ENCODE data around the gene CD63. TPM values are rescaled to one million over a fixed set of nuclear protein-coding genes. Genes with fewer than 3 reads are reported as not detected.

The CD63 gene
- total RNA-seq, 2 experiments from 2014 or later = 108 to 116 TPM

GRCh38 chr12:55716582-55716957 lies 12.2 kb downstream of the CD63 start:
- H3K9me3 Mint-ChIP-seq = no peaks in the 10 kb centered on the region
- H3K27me3 Mint-ChIP-seq = peaks cover 16% of the 10 kb centered on the region
- ChIA-PET CTCF (interaction anchor here (0.7 to 9.0 kb wide), 12 partner anchors 8 to 1396 kb away, joined by 3 to 75 read pairs (median 4); partner anchors contain the start of gene CD63), POLR2A (no interaction called here)
- peaks cover 46% of the 10 kb centered on the region for H3K4me1 Mint-ChIP-seq
- no peak for DNase-seq
- H3K27ac Mint-ChIP-seq = peak overlapping the region; percentile 95
- H3K36me3 Mint-ChIP-seq (ENCODE audit: low read depth) = peaks cover 26% of the 10 kb centered on the region
- peak overlapping the region; percentile 91 for H3K4me3 Mint-ChIP-seq

- Mint-ChIP-seq H3K36me3 (ENCODE audit: low read depth) (peaks cover 26% of the 10 kb centered on the region), H3K4me1 (peaks cover 46% of the 10 kb centered on the region)
- CTCF ChIA-PET = interaction anchor here (0.8 to 9.0 kb wide), 11 partner anchors 9 to 1396 kb away, joined by 3 to 75 read pairs (median 4); partner anchors contain the start of gene CD63
Measured at GRCh38 chr12:55715833-55716581, 12.8 kb downstream of the CD63 start, which contains the start of gene BLOC1S1. BLOC1S1 (plus strand) TSS chr12:55716046; CDS start chr12:55716052, 6 bp downstream.

GRCh38 chr12:55715169-55715764 lies 13.5 kb downstream of the CD63 start:
- no peak for DNase-seq
- peak overlapping the region; percentile 91 for H3K4me3 Mint-ChIP-seq
- H3K9me3 Mint-ChIP-seq = no peaks in the 10 kb centered on the region
- peak overlapping the region; percentile 95 for H3K27ac Mint-ChIP-seq
- H3K27me3 Mint-ChIP-seq = peaks cover 22% of the 10 kb centered on the region
- peaks cover 39% of the 10 kb centered on the region for H3K4me1 Mint-ChIP-seq
- ChIA-PET POLR2A (interaction anchor here (1.0 kb wide), 2 partner anchors 9 to 10 kb away, joined by 4 to 5 read pairs; no protein-coding TSS in a partner anchor), CTCF (interaction anchor here (1.0 to 9.0 kb wide), 9 partner anchors 9 to 210 kb away, joined by 3 to 75 read pairs (median 5); partner anchors contain the start of gene CD63)
- H3K36me3 Mint-ChIP-seq (ENCODE audit: low read depth) = peaks cover 25% of the 10 kb centered on the region

More at GRCh38 chr12:55715833-55716581, 12.8 kb downstream of the CD63 start, which contains the start of gene BLOC1S1:
- peak; percentile 95 for DNase-seq
- H3K27me3 Mint-ChIP-seq = peaks cover 17% of the 10 kb centered on the region
- POLR2A ChIA-PET = interaction anchor here (1.0 kb wide), 2 partner anchors 9 to 10 kb away, joined by 4 to 5 read pairs; no protein-coding TSS in a partner anchor
- peak within 1 kb of the TSS; percentile 95 for H3K27ac Mint-ChIP-seq
- H3K9me3 Mint-ChIP-seq = no peaks in the 10 kb centered on the region
- peak within 1 kb of the TSS; percentile 91 for H3K4me3 Mint-ChIP-seq

- peaks cover 37% of the 10 kb centered on the region for H3K4me1 Mint-ChIP-seq
- no peak overlapping the region for H3K27ac Mint-ChIP-seq
- ChIA-PET CTCF (no interaction called here), POLR2A (no interaction called here)
- no peak for DNase-seq
- H3K9me3 Mint-ChIP-seq = no peaks in the 10 kb centered on the region
- no peak overlapping the region for H3K4me3 Mint-ChIP-seq
- H3K27me3 Mint-ChIP-seq = peaks cover 34% of the 10 kb centered on the region
- H3K36me3 Mint-ChIP-seq (ENCODE audit: low read depth) = peaks cover 20% of the 10 kb centered on the region
Measured at GRCh38 chr12:55713721-55714120, 15.1 kb downstream of the CD63 start.

- CTCF ChIA-PET = interaction anchor here (1.5 kb wide), 1 partner anchor 12 kb away, joined by 7 read pairs; no protein-coding TSS in a partner anchor
- peaks cover 35% of the 10 kb centered on the region for H3K4me1 Mint-ChIP-seq
- no peak overlapping the region for H3K4me3 Mint-ChIP-seq
- POLR2A ChIA-PET = interaction anchor here (0.6 kb wide), 1 partner anchor 73 kb away, joined by 5 read pairs; no protein-coding TSS in a partner anchor
- H3K27me3 Mint-ChIP-seq = peaks cover 41% of the 10 kb centered on the region
- H3K36me3 Mint-ChIP-seq (ENCODE audit: low read depth) = peaks cover 11% of the 10 kb centered on the region
- H3K9me3 Mint-ChIP-seq = no peaks in the 10 kb centered on the region
- H3K27ac Mint-ChIP-seq = no peak overlapping the region
- DNase-seq = no peak
Measured at GRCh38 chr12:55712700-55713415, 16.0 kb downstream of the CD63 start.

GRCh38 chr12:55711786-55712553 lies 16.8 kb downstream of the CD63 start:
- DNase-seq = no peak
- POLR2A ChIA-PET = interaction anchor here (0.6 kb wide), 1 partner anchor 72 kb away, joined by 5 read pairs; no protein-coding TSS in a partner anchor
- Mint-ChIP-seq H3K27me3 (peaks cover 45% of the 10 kb centered on the region), H3K9me3 (no peaks in the 10 kb centered on the region), H3K4me1 (peaks cover 31% of the 10 kb centered on the region), H3K27ac (no peak overlapping the region), H3K4me3 (no peak overlapping the region), H3K36me3 (ENCODE audit: low read depth) (peaks cover 3% of the 10 kb centered on the region)
- CTCF ChIA-PET = interaction anchor here (1.5 kb wide), 1 partner anchor 13 kb away, joined by 7 read pairs; no protein-coding TSS in a partner anchor

- no peak overlapping the region for H3K27ac Mint-ChIP-seq
- POLR2A ChIA-PET = no interaction called here
- no peaks in the 10 kb centered on the region for H3K9me3 Mint-ChIP-seq
- peaks cover 49% of the 10 kb centered on the region for H3K27me3 Mint-ChIP-seq
- H3K36me3 Mint-ChIP-seq (ENCODE audit: low read depth) = no peaks in the 10 kb centered on the region
- CTCF ChIA-PET = no interaction called here
- H3K4me1 Mint-ChIP-seq = peaks cover 20% of the 10 kb centered on the region
- H3K4me3 Mint-ChIP-seq = peak overlapping the region; percentile 70
- DNase-seq = no peak
Measured at GRCh38 chr12:55708695-55709233, 20.0 kb downstream of the CD63 start.

GRCh38 chr12:55707841-55708694 lies 20.7 kb downstream of the CD63 start, which contains the start of gene ITGA7:
ITGA7 (minus strand) TSS chr12:55707904; CDS start chr12:55707682, 222 bp downstream.
- peaks cover 20% of the 10 kb centered on the region for H3K4me1 Mint-ChIP-seq
- POLR2A ChIA-PET = no interaction called here
- peaks cover 48% of the 10 kb centered on the region for H3K27me3 Mint-ChIP-seq
- H3K36me3 Mint-ChIP-seq (ENCODE audit: low read depth) = no peaks in the 10 kb centered on the region
- peak; percentile 60 for DNase-seq
- peak within 1 kb of the TSS; percentile 70 for H3K4me3 Mint-ChIP-seq
- CTCF ChIA-PET = interaction anchor here (1.2 to 1.7 kb wide), 2 partner anchors 15 to 17 kb away, joined by 3 read pairs; no protein-coding TSS in a partner anchor
- no peaks in the 10 kb centered on the region for H3K9me3 Mint-ChIP-seq
- no peak within 1 kb of the TSS for H3K27ac Mint-ChIP-seq

- no peak for DNase-seq
- CTCF ChIA-PET = interaction anchor here (1.2 to 1.7 kb wide), 2 partner anchors 16 to 17 kb away, joined by 3 read pairs; no protein-coding TSS in a partner anchor
Measured at GRCh38 chr12:55707219-55707671, 21.6 kb downstream of the CD63 start.

GRCh38 chr12:55706568-55707218 lies 22.1 kb downstream of the CD63 start:
- no peaks in the 10 kb centered on the region for H3K36me3 Mint-ChIP-seq (ENCODE audit: low read depth)
- POLR2A ChIA-PET = no interaction called here

More at GRCh38 chr12:55707219-55707671, 21.6 kb downstream of the CD63 start:
- H3K27ac Mint-ChIP-seq = no peak overlapping the region
- no peaks in the 10 kb centered on the region for H3K9me3 Mint-ChIP-seq
- H3K36me3 Mint-ChIP-seq (ENCODE audit: low read depth) = no peaks in the 10 kb centered on the region
- H3K27me3 Mint-ChIP-seq = peaks cover 41% of the 10 kb centered on the region
- H3K4me1 Mint-ChIP-seq = peaks cover 20% of the 10 kb centered on the region
- POLR2A ChIA-PET = no interaction called here
- H3K4me3 Mint-ChIP-seq = peak overlapping the region; percentile 61

More at GRCh38 chr12:55706568-55707218, 22.1 kb downstream of the CD63 start:
- Mint-ChIP-seq H3K27ac (no peak overlapping the region), H3K9me3 (no peaks in the 10 kb centered on the region), H3K4me1 (peaks cover 20% of the 10 kb centered on the region), H3K4me3 (peak overlapping the region; percentile 61), H3K27me3 (peaks cover 36% of the 10 kb centered on the region)
- CTCF ChIA-PET = interaction anchor here (1.0 to 1.8 kb wide), 6 partner anchors 15 to 60 kb away, joined by 3 to 6 read pairs (median 3); no protein-coding TSS in a partner anchor
- DNase-seq = no peak
